DOHH2 (cell line): ENCODE measurements around the gene DACT2.

ENCODE experiments used
- H3F3A ChIP-seq: fragments of 200-600 bp; sonication (generic), shearing (Covaris generic); 2 replicates; pipeline ENCODE4 v1.6.0; 2016; ENCODE audit warnings: antibody characterized with exemption, mild to moderate bottlenecking; ENCODE audit not compliant: control insufficient read depth, insufficient read depth
- H3K27ac ChIP-seq: fragments of 200-600 bp; sonication (generic); 2 replicates; pipeline ENCODE4 v1.5.1; 2014; ENCODE audit warnings: low read depth, mild to moderate bottlenecking, low read length, moderate library complexity
- H3K27me3 ChIP-seq: fragments of 200-600 bp; sonication (generic); 2 replicates; pipeline ENCODE4 v1.6.1; 2014; ENCODE audit warnings: mild to moderate bottlenecking, low read length, mixed read lengths; ENCODE audit not compliant: control insufficient read depth
- H3K36me3 ChIP-seq: fragments of 200-600 bp; sonication (generic); 2 replicates; pipeline ENCODE4 v1.6.1; 2014; ENCODE audit warnings: mild to moderate bottlenecking, low read length, moderate library complexity, mixed read lengths; ENCODE audit not compliant: control insufficient read depth
- H3K4me1 ChIP-seq: fragments of 200-600 bp; sonication (generic); 2 replicates; pipeline ENCODE4 v1.6.1; 2014; ENCODE audit warnings: mild to moderate bottlenecking, low read length, mixed read lengths; ENCODE audit not compliant: control insufficient read depth
- H3K4me2 ChIP-seq: fragments of 200-600 bp; sonication (generic); 2 replicates; pipeline ENCODE4 v1.6.0; 2014; ENCODE audit warnings: mild to moderate bottlenecking, low read length, moderate library complexity
- H3K4me3 ChIP-seq: fragments of 200-600 bp; sonication (generic); 2 replicates; pipeline ENCODE4 v1.5.1; 2014; ENCODE audit warnings: mild to moderate bottlenecking, low read length, mixed read lengths
- H3K79me2 ChIP-seq: fragments of 200-600 bp; sonication (generic); 2 replicates; pipeline ENCODE4 v1.6.1; 2014; ENCODE audit warnings: mild to moderate bottlenecking, low read length, mixed read lengths; ENCODE audit not compliant: control insufficient read depth
- H3K9me2 ChIP-seq: fragments of 200-600 bp; sonication (generic); replicated peaks from 2 replicates; pipeline ENCODE4 v1.6.1; 2014; ENCODE audit warnings: mild to moderate bottlenecking, low read length, mixed read lengths; ENCODE audit not compliant: control insufficient read depth
- H3K9me3 ChIP-seq: fragments of 200-600 bp; sonication (generic); 2 replicates; pipeline ENCODE4 v1.6.1; 2014; ENCODE audit warnings: antibody characterized with exemption, low read length, mixed read lengths; ENCODE audit not compliant: control insufficient read depth, insufficient read depth
- H4K20me1 ChIP-seq: fragments of 200-600 bp; sonication (generic); 2 replicates; pipeline ENCODE4 v1.6.0; 2014; ENCODE audit warnings: low read depth, mild to moderate bottlenecking, antibody characterized with exemption, low read length, moderate library complexity; ENCODE audit not compliant: control insufficient read depth, insufficient read depth
- CTCF ChIP-seq: fragments of 200-600 bp; sonication (generic); IDR thresholded peaks from one replicate; pipeline ENCODE4 v1.5.1; 2014; ENCODE audit warnings: antibody characterized with exemption, mild to moderate bottlenecking, low read depth, low read length; ENCODE audit not compliant: poor library complexity, severe bottlenecking
- EZH2phosphoT487 ChIP-seq: fragments of 200-600 bp; sonication (generic); IDR thresholded peaks from 2 replicates; pipeline ENCODE4 v1.6.1; 2017; ENCODE audit warnings: borderline replicate concordance, mild to moderate bottlenecking, antibody characterized with exemption, low read length, moderate library complexity, mixed read lengths

The DACT2 gene

GRCh38 chr6:168347615-168348014 lies 28.0 kb upstream of the DACT2 start:
- Histone ChIP-seq H3K9me3 (peaks cover 10% of the 10 kb centered on the region; the same call in 1 of the 2 replicates), H3K27ac (no peak overlapping the region), H3K4me1 (no peaks in the 10 kb centered on the region), H3K27me3 (no peaks in the 10 kb centered on the region), H3K9me2 (no peaks in the 10 kb centered on the region), H4K20me1 (no peaks in the 10 kb centered on the region), H3K4me2 (no peak overlapping the region), H3F3A (no peaks in the 10 kb centered on the region), H3K36me3 (no peaks in the 10 kb centered on the region), H3K4me3 (no peak overlapping the region), H3K79me2 (no peaks in the 10 kb centered on the region)
- TF ChIP-seq CTCF (no peak), EZH2phosphoT487 (no peak)

- H3K9me3 ChIP-seq: peaks cover 10% of the 10 kb centered on the region; the same call in 1 of the 2 replicates
- H3K27ac ChIP-seq: no peak overlapping the region
- TF ChIP-seq EZH2phosphoT487 (no peak), CTCF (no peak)
- no peaks in the 10 kb centered on the region for H3K36me3 ChIP-seq
- H3K4me2 ChIP-seq: no peak overlapping the region
- no peaks in the 10 kb centered on the region for H3K4me1 ChIP-seq
- H3K9me2 ChIP-seq: no peaks in the 10 kb centered on the region
- H4K20me1 ChIP-seq: no peaks in the 10 kb centered on the region
- H3F3A ChIP-seq: no peaks in the 10 kb centered on the region
- no peak overlapping the region for H3K4me3 ChIP-seq
- H3K79me2 ChIP-seq: no peaks in the 10 kb centered on the region
- no peaks in the 10 kb centered on the region for H3K27me3 ChIP-seq
Measured at GRCh38 chr6:168347053-168347452, 27.5 kb upstream of the DACT2 start.

- no peaks in the 10 kb centered on the region for H3K4me1 ChIP-seq
- H3K27me3 ChIP-seq: no peaks in the 10 kb centered on the region
- no peaks in the 10 kb centered on the region for H3F3A ChIP-seq
- TF ChIP-seq CTCF (no peak), EZH2phosphoT487 (no peak)
- no peak overlapping the region for H3K4me3 ChIP-seq
- no peak overlapping the region for H3K4me2 ChIP-seq
- H3K79me2 ChIP-seq: no peaks in the 10 kb centered on the region
- H3K36me3 ChIP-seq: no peaks in the 10 kb centered on the region
- no peaks in the 10 kb centered on the region for H4K20me1 ChIP-seq
- no peak overlapping the region for H3K27ac ChIP-seq
- no peaks in the 10 kb centered on the region for H3K9me2 ChIP-seq
- peaks cover 10% of the 10 kb centered on the region; the same call in 1 of the 2 replicates for H3K9me3 ChIP-seq
Measured at GRCh38 chr6:168345896-168346754, 26.5 kb upstream of the DACT2 start.
